IPS-18a (cell line): ENCODE results near the gene CXCL6.

Experiments used
- H3K27ac ChIP-seq: one replicate; pipeline ENCODE4 v1.5.1; 2013; ENCODE audit warnings: low read length
- H3K27me3 ChIP-seq: one replicate; pipeline ENCODE4 v1.6.1; 2013; ENCODE audit warnings: mild to moderate bottlenecking, low read length; ENCODE audit not compliant: control insufficient read depth, insufficient read depth
- H3K36me3 ChIP-seq: one replicate; pipeline ENCODE4 v1.6.1; 2013; ENCODE audit warnings: low read depth, low read length; ENCODE audit not compliant: control insufficient read depth
- H3K4me1 ChIP-seq: one replicate; pipeline ENCODE4 v1.6.1; 2013; ENCODE audit warnings: low read depth, low read length; ENCODE audit not compliant: control insufficient read depth
- H3K4me3 ChIP-seq: one replicate; pipeline ENCODE4 v1.5.1; 2013; ENCODE audit warnings: low read length
- H3K9ac ChIP-seq: one replicate; pipeline ENCODE4 v1.6.1; 2013; ENCODE audit warnings: mild to moderate bottlenecking, low read length, moderate library complexity
- H3K9me3 ChIP-seq: one replicate; pipeline ENCODE4 v1.6.1; 2013; ENCODE audit warnings: low read depth, low read length; ENCODE audit not compliant: control insufficient read depth

Gene CXCL6

DNA sequence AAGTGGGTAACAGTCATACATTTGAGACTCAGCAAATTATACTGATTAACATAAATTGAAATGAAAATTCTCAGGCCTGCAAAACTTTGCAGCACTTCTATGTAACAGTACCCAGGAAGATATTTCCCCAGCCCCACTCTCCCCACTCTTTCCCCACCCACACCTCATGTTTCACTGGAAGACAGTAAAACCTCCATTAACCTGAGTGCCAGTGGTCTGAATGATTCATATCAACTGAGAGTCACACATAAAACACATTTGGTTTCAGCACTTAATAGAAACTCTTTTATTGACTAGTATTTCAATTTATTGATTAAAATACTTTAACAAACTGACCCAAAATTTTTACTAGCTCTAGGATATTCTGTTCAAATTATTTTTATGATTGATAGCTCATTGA is 6.9 kb downstream of the CXCL6 start:
- H3K27ac ChIP-seq: no peak overlapping the region

DNA sequence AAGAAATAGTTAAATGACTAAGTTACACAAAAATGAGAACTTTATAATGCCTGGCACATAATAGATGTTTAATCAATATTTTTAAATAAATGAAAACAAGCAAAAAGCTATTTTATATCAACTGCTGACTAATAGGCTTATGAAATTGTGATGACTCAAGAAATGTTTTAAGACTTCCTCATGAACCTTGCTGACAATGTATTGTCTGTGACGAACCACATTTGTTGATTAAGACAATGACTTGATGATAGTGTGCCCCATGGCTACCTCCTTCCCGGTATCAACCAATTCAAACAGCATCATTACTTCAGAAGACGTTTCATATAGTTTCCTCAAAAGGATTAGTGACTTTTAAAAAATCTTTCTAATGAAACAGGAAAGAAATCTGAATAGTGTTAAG is 7.9 kb downstream of the CXCL6 start:
- no peaks in the 10 kb centered on the region for H3K9me3 ChIP-seq
- no peak overlapping the region for H3K27ac ChIP-seq
- H3K4me3 ChIP-seq: no peak overlapping the region
- peaks cover 6% of the 10 kb centered on the region for H3K4me1 ChIP-seq
- no peaks in the 10 kb centered on the region for H3K36me3 ChIP-seq
- H3K9ac ChIP-seq: no peak overlapping the region
- no peaks in the 10 kb centered on the region for H3K27me3 ChIP-seq

More for the DNA sequence above, 6.9 kb downstream of the CXCL6 start:
- Histone ChIP-seq H3K36me3 (no peaks in the 10 kb centered on the region), H3K27me3 (no peaks in the 10 kb centered on the region), H3K4me1 (peaks cover 6% of the 10 kb centered on the region), H3K9ac (no peak overlapping the region), H3K9me3 (no peaks in the 10 kb centered on the region), H3K4me3 (no peak overlapping the region)

DNA sequence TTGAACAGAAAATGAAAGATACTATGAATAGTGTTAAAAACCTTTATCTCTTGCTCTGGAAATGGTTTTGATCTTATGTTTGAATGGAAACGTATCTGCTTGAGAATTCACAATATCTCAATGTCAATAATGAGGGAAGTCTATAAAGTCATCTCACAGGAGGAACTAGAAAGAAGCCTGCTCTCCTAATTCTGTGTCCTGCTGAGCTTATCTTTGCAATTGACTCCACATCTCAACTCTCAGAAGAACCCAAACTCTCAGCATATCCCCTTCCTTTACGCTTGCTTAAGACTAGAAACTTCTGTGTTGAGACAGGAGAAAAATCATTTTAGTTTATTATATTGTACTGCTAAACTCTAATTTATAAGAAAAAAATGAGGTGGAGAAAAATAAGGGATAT is 8.3 kb downstream of the CXCL6 start:
- Histone ChIP-seq H3K27ac (no peak overlapping the region), H3K36me3 (no peaks in the 10 kb centered on the region), H3K9ac (no peak overlapping the region), H3K9me3 (no peaks in the 10 kb centered on the region), H3K4me1 (peaks cover 6% of the 10 kb centered on the region), H3K27me3 (no peaks in the 10 kb centered on the region), H3K4me3 (no peak overlapping the region)

DNA sequence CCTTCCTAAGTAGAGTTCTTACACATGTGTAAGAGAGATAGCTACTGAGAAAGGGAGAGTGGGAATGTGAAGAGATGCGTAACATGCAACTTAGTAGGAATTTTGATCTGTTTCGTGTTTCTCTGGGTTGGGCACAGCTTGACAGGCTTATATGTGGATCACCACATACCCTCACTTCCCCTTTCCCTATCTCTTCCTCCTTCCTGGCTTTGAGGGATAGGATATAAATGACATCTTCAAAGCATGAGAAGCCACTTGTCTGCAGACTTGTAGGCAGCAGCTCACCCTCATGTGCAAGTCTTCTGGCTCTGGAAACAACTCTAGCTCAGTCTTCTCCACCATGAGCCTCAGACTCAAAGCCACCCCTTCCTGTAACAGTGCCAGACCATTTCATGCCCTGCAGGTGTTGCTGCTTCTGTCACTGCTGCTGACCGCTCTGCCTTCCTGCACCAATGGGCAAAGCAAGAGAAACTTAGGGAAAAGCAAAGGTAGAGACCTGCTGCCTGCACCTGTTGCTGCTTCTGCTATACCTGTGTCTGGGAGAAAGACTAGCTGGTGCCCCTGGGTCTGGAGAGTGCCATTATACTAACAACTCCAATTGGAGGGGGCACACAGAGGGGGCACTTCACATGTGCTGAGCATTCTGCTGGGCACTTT is 11.2 kb downstream of the CXCL6 start:
- H3K4me3 ChIP-seq: no peak overlapping the region
- H3K9ac ChIP-seq: no peak overlapping the region
- no peaks in the 10 kb centered on the region for H3K27me3 ChIP-seq
- peaks cover 6% of the 10 kb centered on the region for H3K4me1 ChIP-seq
- H3K9me3 ChIP-seq: no peaks in the 10 kb centered on the region
- no peaks in the 10 kb centered on the region for H3K36me3 ChIP-seq
- H3K27ac ChIP-seq: no peak overlapping the region

DNA sequence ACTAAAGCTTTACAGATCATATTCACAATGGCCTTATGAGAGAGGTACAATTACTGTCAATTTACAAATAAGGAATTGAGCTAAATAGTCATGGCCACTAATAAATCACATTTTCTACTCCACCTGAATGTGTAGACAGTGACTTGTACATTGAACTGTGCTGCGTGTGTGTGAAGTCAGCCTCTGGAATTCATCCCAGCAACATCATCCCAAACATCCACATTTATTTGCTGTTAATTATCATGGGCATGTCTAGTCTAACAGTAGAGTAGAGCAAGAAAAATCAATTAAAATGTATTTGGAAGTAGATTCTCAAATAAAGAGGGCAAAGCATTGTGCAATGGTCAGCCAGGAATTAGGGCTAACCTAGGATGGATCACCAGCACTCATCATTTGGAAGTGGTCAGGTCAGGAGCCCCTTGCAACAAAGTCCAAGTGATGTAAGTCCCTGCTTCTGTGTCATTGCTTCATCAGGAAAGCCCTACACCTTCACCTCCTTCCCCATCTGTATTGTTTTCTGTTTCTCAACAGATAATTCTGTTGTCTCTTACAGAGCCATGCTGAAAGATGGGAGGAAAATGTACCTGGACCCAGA is 11.8 kb downstream of the CXCL6 start:
- Histone ChIP-seq H3K36me3 (no peaks in the 10 kb centered on the region), H3K4me1 (peaks cover 6% of the 10 kb centered on the region), H3K4me3 (no peak overlapping the region), H3K9ac (no peak overlapping the region), H3K27ac (no peak overlapping the region), H3K27me3 (no peaks in the 10 kb centered on the region), H3K9me3 (no peaks in the 10 kb centered on the region)

DNA sequence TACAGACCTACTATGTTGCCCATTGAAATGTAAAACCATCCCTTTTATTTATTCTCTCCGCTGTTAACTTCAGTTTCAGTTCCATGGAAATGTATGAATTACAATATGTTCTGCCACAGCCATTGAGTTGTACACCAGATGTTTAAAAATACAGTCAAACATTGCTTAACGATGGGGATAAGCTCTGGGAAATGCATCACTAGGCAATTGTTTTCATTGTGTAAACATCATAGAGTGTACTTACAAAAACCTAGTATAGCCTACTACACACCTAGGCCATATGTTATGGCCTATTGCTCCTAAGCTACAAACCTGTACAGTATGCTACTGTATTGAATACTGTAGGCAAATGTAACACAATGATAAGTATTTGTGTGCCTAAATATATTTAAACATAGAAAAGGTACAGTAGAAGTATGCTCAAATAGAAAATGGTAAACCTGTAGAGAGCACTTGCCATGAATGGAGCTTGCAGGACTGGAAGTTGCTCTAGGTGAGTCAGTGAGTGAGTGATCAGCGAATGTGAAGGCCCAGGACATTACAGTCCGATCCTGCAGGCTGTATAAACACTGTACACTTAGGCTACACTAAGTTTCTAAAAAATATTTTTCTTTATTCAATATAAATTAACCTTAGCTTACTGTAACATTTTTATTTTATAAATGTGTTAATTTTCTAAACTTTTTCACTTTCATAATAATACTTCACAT is 13.9 kb downstream of the CXCL6 start:
- no peaks in the 10 kb centered on the region for H3K27me3 ChIP-seq
- H3K4me3 ChIP-seq: no peak overlapping the region
- no peaks in the 10 kb centered on the region for H3K4me1 ChIP-seq
- H3K36me3 ChIP-seq: no peaks in the 10 kb centered on the region
- no peaks in the 10 kb centered on the region for H3K9me3 ChIP-seq
- H3K27ac ChIP-seq: no peak overlapping the region
- H3K9ac ChIP-seq: no peak overlapping the region

DNA sequence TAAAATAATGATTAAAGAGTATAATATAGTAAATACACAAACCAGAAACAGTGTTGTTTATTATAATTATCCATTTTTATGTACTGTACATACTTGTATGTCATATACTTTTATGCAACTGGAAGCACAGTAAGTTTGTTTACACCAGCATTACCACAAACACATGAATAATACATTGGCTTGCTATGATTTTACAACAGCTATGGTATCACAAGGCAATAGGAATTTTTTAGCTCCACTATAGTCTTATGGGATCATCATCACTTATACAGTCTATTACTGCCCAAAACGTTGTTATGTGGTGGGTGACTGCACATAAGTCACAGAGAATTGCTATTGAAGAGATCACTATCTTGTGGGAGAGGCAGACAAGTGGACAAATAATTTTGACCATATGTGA is 14.8 kb downstream of the CXCL6 start:
- H3K27ac ChIP-seq: no peak overlapping the region
- no peaks in the 10 kb centered on the region for H3K36me3 ChIP-seq
- H3K4me1 ChIP-seq: no peaks in the 10 kb centered on the region
- H3K4me3 ChIP-seq: no peak overlapping the region
- H3K27me3 ChIP-seq: no peaks in the 10 kb centered on the region
- no peak overlapping the region for H3K9ac ChIP-seq
- no peaks in the 10 kb centered on the region for H3K9me3 ChIP-seq

DNA sequence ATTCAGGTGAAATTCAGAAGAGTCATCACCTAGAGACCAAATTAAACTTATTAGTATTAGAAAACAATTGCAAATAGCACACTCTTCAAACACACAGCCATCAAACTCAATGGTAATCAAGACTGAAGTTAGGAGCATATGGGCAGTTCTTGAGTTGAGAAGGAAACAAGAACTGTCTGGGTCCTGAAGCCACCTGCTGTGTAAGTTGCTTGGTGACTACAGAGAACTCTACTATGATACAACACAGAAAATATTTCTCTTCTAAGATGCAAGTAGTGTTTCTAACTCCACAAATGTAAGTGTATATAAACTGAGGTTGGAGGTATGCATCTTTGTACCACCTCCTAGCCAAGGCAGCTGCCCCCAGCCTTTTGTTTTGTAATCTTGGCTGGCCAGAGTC is 16.3 kb downstream of the CXCL6 start:
- no peaks in the 10 kb centered on the region for H3K27me3 ChIP-seq
- no peak overlapping the region for H3K4me3 ChIP-seq
- H3K27ac ChIP-seq: no peak overlapping the region
- no peak overlapping the region for H3K9ac ChIP-seq
- H3K36me3 ChIP-seq: no peaks in the 10 kb centered on the region
- no peaks in the 10 kb centered on the region for H3K9me3 ChIP-seq
- H3K4me1 ChIP-seq: no peaks in the 10 kb centered on the region

DNA sequence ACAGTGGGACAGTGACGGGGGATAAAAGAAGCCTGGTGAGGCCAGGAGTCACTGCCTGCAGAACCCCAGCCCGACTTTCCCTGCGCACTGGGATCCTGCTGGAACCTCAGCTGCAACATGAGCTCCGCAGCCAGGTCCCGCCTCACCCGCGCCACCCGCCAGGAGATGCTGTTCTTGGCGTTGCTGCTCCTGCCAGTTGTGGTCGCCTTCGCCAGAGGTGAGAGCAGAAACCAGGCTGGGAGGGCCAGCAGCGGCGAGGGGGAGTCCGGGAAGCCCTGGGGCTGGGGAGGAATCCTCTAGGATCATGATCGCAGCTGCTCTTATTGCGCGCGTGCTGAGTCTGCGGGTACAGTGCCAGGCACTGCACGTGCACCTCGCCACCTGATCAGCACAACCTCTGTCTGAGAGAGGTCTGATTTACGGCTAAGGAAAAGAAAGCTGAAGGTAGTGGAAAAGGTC is 16.8 kb downstream of the CXCL6 start, which contains the start of gene PF4V1:
Gene PF4V1 (plus strand): TSS at position 51 of the 459 bp plus-strand sequence. CDS start 67 bp downstream, at position 118.
- no peak within 1 kb of the TSS for H3K27ac ChIP-seq
- H3K4me1 ChIP-seq: no peaks in the 10 kb centered on the region
- H3K9ac ChIP-seq: no peak within 1 kb of the TSS
- H3K27me3 ChIP-seq: no peaks in the 10 kb centered on the region
- H3K36me3 ChIP-seq: no peaks in the 10 kb centered on the region
- no peak within 1 kb of the TSS for H3K4me3 ChIP-seq
- H3K9me3 ChIP-seq: no peaks in the 10 kb centered on the region

DNA sequence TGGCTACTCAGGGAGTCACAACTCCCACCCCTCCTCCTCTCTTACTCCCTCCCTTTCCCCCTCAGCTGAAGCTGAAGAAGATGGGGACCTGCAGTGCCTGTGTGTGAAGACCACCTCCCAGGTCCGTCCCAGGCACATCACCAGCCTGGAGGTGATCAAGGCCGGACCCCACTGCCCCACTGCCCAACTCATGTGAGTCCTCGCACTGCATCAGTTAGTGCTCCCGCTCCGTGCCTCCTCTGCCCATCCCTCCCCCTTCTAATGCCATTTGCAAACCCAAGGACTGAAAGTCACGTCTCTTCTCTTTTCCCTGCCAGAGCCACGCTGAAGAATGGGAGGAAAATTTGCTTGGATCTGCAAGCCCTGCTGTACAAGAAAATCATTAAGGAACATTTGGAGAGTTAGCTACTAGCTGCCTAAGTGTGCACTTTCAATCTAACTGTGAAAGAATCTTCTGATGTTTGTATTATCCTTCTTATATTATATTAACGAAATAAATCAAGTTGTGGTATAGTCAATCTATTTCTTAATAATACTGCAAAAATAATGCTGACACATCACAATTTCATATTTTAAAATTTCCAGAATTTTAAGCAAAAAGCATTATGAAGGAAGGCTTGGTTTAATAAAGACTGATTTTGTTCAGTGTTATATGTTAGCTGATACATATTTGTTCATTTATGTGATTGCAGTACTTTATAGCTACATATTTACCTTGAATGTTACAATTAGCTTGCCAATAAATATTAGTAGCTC is 17.4 kb downstream of the CXCL6 start:
- H3K9me3 ChIP-seq: no peaks in the 10 kb centered on the region
- H3K27me3 ChIP-seq: no peaks in the 10 kb centered on the region
- H3K4me1 ChIP-seq: no peaks in the 10 kb centered on the region
- no peaks in the 10 kb centered on the region for H3K36me3 ChIP-seq
- no peak overlapping the region for H3K27ac ChIP-seq
- no peak overlapping the region for H3K9ac ChIP-seq
- no peak overlapping the region for H3K4me3 ChIP-seq

DNA sequence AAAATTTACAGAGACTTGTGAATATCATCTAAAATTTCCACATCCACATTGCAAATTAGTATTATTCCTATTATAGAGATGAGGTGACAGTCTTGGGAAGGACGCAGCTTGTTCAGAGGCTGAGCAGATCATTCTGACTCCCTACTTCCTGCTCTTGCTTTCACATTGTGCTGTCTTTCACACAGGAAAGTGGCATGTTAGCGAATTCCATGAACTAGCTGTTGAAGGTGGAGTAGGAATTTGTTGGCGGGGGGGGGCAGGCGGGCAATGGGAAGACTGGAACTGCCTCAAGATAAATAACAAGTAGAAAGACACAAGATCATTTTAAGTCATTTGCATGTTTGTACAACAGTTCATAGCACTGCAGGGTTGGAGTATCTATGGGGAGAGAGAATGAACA is 18.9 kb downstream of the CXCL6 start:
- H3K9ac ChIP-seq: no peak overlapping the region
- no peaks in the 10 kb centered on the region for H3K9me3 ChIP-seq
- no peak overlapping the region for H3K4me3 ChIP-seq
- no peaks in the 10 kb centered on the region for H3K36me3 ChIP-seq
- H3K27me3 ChIP-seq: no peaks in the 10 kb centered on the region
- no peak overlapping the region for H3K27ac ChIP-seq
- H3K4me1 ChIP-seq: no peaks in the 10 kb centered on the region
